Activated CD8-positive, alpha-beta memory T cell treated with anti-CD3 and anti-CD28 coated beads, Interleukin-2, amount 50 U/mL, for 1 hour (primary cell): ENCODE data around the gene SMCR8.
"Not testable (repeated sequence)": the region's sequence is repeated elsewhere in the genome, so short reads cannot be mapped to it uniquely, and the experiment has no call there.

Experiments used
- DNase-seq: peaks from one replicate; pipeline ENCODE4 v3.0.0-alpha.2; 2020; ENCODE audit errors: extremely low read depth

Gene SMCR8

DNA sequence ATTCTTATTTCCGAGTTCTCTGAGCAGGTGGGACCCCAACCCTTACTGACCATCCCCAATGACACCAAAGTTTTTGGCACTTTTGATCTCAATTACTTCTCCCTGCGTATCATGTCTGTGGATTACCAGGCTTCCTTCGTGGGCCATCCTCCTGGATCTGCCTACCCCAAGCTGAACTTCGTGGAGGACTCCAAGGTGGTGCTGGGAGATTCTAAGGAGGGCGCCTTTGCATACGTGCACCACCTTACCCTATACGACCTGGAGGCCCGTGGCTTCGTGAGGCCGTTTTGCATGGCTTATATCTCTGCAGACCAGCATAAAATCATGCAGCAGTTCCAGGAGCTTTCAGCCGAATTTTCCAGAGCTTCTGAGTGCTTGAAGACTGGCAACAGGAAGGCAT is 868 bp downstream of the SMCR8 start:
- DNase-seq, result no peak

DNA sequence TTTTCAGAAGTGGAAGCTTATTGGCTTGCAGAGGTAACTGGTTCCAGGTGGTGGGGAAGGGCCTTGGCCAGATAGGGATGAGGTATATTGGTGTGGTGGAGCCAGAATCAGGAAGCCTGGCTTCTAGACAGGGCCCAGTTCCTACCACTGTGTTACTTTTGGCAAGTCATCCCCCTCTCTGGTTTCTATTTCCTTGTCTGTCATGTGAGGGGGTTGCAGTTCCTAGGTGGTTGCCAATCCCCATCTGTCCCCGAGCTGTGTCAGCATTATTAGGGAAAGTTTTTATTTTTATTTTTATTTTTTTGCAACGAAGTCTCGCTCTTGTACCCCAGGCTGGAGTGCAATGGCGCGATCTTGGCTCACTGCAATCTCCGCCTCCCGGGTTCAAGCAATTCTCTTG is 3.0 kb downstream of the SMCR8 start:
- no peak for DNase-seq

GRCh38 chr17:18318771-18319450 is 3.8 kb downstream of the SMCR8 start:
- DNase-seq, result no peak

GRCh38 chr17:18319604-18320256 is 4.6 kb downstream of the SMCR8 start:
- no peak for DNase-seq

GRCh38 chr17:18320301-18320700 is 5.2 kb downstream of the SMCR8 start:
- DNase-seq, result no peak

- DNase-seq, result no peak
Observed at GRCh38 chr17:18321309-18321708, 6.2 kb downstream of the SMCR8 start.

GRCh38 chr17:18322522-18322921 is 7.4 kb downstream of the SMCR8 start:
- no peak for DNase-seq

GRCh38 chr17:18323007-18323406 is 7.9 kb downstream of the SMCR8 start:
- no peak for DNase-seq

DNA sequence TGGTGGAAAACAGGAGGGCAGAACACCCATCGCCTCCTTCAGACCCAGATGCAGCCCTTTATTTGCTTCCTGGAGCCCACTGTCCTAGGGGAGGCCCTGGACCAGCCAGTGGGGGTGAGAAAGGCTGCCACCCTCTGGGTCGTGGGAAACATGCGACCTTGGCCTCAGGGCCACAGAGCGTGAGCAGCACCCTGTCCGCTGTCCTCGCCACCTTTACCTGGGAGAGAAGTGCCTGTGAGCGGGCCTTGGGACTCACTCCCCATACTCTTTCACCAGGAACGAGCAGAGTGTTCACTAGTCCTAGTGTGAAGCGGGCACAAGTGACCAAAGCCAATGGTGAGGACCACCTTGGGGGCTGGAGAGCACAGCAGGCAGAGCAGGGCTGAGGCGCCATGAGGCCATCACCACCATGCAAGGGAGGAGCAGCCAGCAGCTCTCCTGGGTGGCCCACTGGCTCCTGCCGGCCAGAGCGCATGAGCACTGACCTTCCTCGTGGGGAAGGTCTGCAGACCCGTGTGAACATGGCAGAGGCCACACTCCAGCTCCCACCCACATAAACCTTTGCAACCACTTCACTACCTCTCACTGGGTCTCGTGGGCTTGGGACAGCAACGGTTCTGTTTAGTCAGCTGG is 8.5 kb downstream of the SMCR8 start:
- DNase-seq, result no peak

DNA sequence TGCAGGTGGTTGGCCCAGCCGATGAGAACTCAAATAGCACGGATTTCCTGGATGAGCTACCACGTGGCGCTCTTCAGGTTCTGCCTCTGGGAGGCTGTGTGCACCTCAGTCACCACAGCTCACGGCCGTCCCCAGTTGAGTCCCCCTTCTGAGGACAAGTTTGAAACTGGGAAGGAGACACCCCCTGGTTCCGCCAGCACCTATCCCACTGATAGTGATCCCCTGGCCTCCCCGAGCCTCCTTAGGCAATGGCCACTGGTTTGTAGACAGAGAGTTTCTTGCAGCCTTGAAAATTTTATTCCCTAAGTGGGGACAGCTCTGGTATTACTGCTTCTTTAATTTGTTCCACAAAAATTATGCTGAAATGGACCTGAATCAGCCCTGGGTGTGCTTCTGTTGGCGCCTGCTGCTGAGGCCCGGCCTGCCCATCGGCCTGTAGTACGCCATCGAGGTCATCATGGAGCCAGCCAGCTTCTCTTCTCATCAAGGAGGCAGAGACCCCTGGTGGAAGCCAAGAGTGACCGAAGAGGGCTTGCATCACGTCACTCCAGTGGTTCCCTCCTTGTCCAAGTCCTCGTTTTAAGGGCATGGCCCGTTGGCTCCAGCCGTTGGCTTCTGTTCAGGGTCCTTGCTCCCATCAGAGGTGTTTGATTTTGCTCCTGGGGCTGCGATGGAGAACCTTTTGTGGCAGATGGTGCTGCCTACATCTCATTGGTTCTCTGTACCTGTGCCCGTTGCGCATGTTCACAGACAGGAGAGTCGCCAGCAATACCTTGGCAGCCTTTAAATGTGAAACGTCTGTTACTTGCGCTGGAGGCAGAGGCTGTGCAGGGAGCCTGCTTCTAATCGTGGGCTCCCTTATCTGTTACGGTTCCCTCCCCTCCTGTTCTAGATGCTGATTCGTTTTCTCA is 9.3 kb downstream of the SMCR8 start:
- no peak for DNase-seq

DNA sequence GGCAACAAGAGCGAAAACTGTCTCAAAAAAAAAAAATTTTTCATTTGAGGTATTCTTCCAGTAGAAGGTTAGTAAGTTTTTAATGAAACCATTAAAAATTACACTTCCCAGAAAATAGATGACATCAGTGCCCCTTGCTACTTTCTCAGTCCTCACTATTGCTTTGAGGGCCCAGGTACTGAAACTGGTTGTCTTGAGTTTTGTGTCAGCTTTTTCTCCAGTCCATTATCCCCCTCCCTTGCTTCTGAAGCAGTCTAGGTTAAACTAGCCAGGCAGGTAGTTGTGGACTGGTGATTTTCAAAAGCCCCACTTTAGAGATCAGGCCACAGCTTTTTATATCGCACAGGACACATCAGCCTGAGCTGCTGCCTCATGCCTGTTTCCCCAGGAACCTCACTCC is 10.9 kb downstream of the SMCR8 start:
- DNase-seq, result no peak

DNA sequence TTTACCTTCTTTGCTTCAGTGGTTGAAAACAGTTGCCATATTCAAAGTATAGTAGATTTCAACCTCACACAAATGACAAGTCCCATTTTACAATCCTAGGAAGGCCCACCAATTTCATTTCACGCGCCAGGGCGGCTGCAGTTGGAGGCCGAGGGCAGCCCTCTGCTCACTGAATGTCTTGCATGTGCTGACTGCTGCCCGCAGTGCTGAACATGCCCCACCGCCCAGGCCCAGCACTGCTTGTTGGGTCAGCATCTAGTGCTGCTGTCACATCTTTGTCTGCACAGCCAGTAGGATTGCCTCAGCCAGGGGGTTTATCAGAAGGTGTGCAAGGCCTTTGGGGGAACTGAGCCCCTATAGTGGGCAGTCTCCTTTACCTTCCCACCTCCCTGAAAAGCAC is 11.5 kb downstream of the SMCR8 start:
- no peak for DNase-seq

- DNase-seq, result no peak
Observed at GRCh38 chr17:18327093-18327492, 12.0 kb downstream of the SMCR8 start.

GRCh38 chr17:18327556-18327955 is 12.5 kb downstream of the SMCR8 start:
- no peak for DNase-seq

- DNase-seq, result no peak
Observed at GRCh38 chr17:18328643-18329204, 13.6 kb downstream of the SMCR8 start.

DNA sequence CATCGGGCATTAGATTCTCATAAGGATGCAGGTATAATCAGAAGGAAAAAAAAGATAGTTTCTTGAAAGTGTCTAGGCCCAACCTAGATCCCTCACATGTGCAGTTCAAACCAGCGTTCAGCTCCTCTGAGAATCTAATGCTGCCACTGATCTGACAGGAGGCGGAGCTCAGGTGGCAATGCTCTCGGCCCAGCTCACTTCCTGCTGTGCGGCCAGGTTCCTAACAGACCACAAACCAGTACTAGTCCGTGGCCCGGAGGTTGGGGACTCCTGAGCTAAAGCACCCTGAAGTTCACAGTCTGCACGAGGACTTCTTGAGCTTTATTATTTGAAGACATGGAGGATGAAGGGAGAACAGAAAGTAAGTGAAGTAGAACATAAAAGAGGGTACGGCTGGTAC is 16.8 kb downstream of the SMCR8 start:
- DNase-seq, result no peak

- no peak for DNase-seq
Observed at GRCh38 chr17:18332909-18333489, 17.9 kb downstream of the SMCR8 start.

- DNase-seq, result not testable (repeated sequence)
Observed at GRCh38 chr17:18338158-18338557, 23.1 kb downstream of the SMCR8 start.

DNA sequence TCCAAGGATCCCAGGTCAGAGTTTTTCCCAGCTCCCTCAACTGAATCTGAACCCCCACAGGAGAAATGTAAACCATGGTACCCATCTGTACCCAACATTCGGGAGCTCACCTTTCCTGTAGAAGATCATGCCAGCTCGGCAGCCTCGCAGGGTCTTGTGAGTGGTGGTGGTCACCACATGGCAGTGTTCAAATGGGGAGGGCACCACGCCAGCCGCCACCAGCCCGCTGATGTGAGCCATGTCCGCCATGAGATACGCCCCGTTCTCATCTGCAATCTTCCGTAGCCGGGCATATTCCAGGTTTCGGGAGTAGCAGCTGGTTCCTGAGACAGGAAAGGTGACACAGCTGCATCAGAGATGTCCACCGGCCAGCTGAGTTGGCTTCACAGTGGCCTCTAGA is 24.8 kb downstream of the SMCR8 start:
- DNase-seq, result no peak

GRCh38 chr17:18344021-18344420 is 28.9 kb downstream of the SMCR8 start:
- DNase-seq, result no peak

DNA sequence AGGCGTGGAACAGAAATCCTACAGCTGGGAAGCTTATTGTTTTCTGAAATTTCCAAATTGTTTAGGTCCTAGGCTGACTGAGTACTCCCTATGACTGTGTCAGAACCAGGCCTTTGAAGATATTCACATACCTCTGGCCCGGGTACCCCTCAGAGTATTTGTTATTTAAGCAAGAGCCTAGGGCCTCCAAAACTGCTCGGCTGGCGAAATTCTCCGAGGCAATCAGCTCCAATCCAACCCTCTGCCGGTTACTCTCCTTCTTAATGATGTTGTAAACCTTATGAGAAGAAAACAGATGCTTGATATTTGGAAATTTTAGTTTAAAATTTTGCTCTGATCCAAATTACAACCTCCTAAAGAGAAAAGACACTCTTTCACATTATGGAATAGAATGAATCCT is 38.4 kb downstream of the SMCR8 start:
- no peak for DNase-seq

GRCh38 chr17:18356624-18357023 is 41.5 kb downstream of the SMCR8 start:
- DNase-seq, result no peak
